Gastrocnemius medialis (tissue), 4 donors: ENCODE measurements around the gene GTSF1L. TPM values are rescaled to one million over a fixed set of nuclear protein-coding genes. Genes with fewer than 3 reads are reported as not detected.

ENCODE experiments used
- ATAC-seq, 2 donors: fragments of 150-250 bp; one replicate each; pipeline ENCODE4 v1.9.1; 2016
- DNase-seq, 2 donors: peaks; one replicate each; pipeline ENCODE4 v3.0.0-alpha.2; 2019
- H3K27ac ChIP-seq, 4 donors: fragments of 200-600 bp; sonication (generic); 1 replicate in 1 of 4; 2 replicates in 3 of 4; pipeline ENCODE4 v1.5.1; 2016 to 2018; ENCODE audit warnings: mild to moderate bottlenecking in 2 of 4, moderate library complexity in 1 of 4
- H3K27me3 ChIP-seq, 3 donors: fragments of 200-600 bp; sonication (generic) in 2 of 3; 1 replicate in 1 of 3; 2 replicates in 2 of 3; pipeline versions ENCODE4 v1.5.1 to v1.6.0; 2016 to 2019; ENCODE audit warnings: mild to moderate bottlenecking in 1 of 3, moderate library complexity in 1 of 3
- H3K36me3 ChIP-seq, 2 donors: fragments of 200-600 bp; sonication (generic) in 1 of 2; one replicate each; pipeline ENCODE4 v1.5.1; 2017 to 2018
- H3K4me1 ChIP-seq, 2 donors: fragments of 200-600 bp; sonication (generic) in 1 of 2; one replicate each; pipeline ENCODE4 v1.5.1; 2016 to 2017; ENCODE audit warnings: mild to moderate bottlenecking in 2 of 2
- H3K4me3 ChIP-seq, 4 donors: fragments of 200-600 bp; sonication (generic) in 3 of 4; 1 replicate in 1 of 4; 2 replicates in 3 of 4; pipeline ENCODE4 v1.5.1; 2016 to 2019; ENCODE audit warnings: mild to moderate bottlenecking in 2 of 4
- H3K9me3 ChIP-seq, 3 donors: fragments of 200-600 bp; sonication (generic) in 2 of 3; 1 replicate in 1 of 3; 2 replicates in 2 of 3; pipeline ENCODE4 v1.5.1; 2016 to 2019
- CTCF ChIP-seq, 5 experiments: fragments of 450-650 bp in 3 of 5; fragments of 200-600 bp in 2 of 5; sonication (generic) in 2 of 5; IDR thresholded peaks in 4 of 5; conservative IDR thresholded peaks in 1 of 5; 1 replicate in 4 of 5; 2 replicates in 1 of 5; pipeline ENCODE4 v1.5.1; 2016 to 2019; ENCODE audit warnings: antibody characterized with exemption in 5 of 5, mild to moderate bottlenecking in 3 of 5, moderate library complexity in 3 of 5
- POLR2A ChIP-seq, 2 donors: fragments of 450-650 bp; IDR thresholded peaks; one replicate each; pipeline ENCODE4 v1.6.1; 2017; ENCODE audit warnings: antibody characterized with exemption in 2 of 2, mild to moderate bottlenecking in 2 of 2, moderate library complexity in 2 of 2
- in situ Hi-C, 4 donors: fragments of 200-750 bp; cut with MboI; loops; one replicate each; pipeline versions ENCODE4 v1.15.0 to v1.8.0; 2017; ENCODE audit warnings: low sequenced_read_pairs in 4 of 4
- intact Hi-C: fragments of 100-400 bp; cut with DNase I; formaldehyde crosslinking; loops from one replicate; pipeline ENCODE4 v1.15.1; 2023; ENCODE audit warnings: low total_unique reads
- total RNA-seq, 4 donors: library from RNA; depleted of rRNA; stranded (reverse); fragments of >200 nt; gene quantifications; one replicate each; pipeline versions ENCODE4 v1.1.0 to v1.2.3, GENCODE V29; 2016

Gene GTSF1L
- total RNA-seq, 4 donors from 2014 or later: not detected

DNA sequence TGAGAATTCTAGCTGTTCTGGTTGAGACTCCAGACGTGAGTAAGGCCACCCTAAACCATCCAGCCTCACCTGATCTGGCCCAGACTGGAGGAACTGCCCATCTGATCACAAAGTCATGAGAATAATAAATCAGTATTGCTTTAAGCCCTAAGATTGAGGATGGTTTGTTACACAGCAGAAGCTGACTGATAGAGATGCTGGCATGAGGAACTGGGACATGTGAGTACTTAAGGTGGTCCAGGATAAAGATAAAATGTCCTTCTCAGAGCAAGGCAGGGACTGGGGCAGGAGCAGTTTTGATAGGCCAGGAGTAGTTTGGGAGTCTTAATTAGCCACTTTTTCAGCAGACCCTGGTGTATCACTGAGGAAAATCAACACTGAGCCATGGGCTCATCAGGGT is 6.8 kb downstream of the GTSF1L start:
- intact Hi-C loops: no loop called here
- ATAC-seq: no peak

DNA sequence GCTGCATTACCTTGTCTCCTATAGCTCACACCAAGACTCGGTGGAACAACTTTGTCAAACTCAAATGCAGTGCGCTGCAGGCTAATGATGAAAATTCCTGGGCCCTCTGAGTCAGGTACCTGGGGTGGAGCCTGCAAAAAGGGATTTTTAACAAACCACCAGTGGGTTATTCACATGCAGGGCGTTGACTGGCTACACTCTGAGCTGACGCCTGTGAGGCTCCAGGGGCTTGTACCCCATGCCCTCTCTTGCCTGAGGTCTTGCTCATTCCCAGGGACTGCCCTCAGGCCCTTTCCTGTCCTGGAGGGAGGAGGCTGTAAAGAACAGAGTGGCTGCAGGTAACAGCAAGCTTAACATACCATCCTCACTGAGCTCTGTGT is 9.2 kb downstream of the GTSF1L start:
- TF ChIP-seq CTCF (IDR thresholded peaks at IDR 0.05 in 4 of 5, conservative IDR thresholded peaks at IDR 0.05 in 1 of 5) (no peak), POLR2A (IDR thresholded peaks at IDR 0.05) (no peak)
- intact Hi-C loops: no loop called here
- no peak overlapping the region for H3K27ac ChIP-seq
- DNase-seq: no peak
- no peak overlapping the region for H3K4me3 ChIP-seq
- no peaks in the 10 kb centered on the region for H3K4me1 ChIP-seq
- ATAC-seq: no peak
- in situ Hi-C loops: loop anchor here in 1 of 4 donors (25.0 kb wide), 1 partner anchor 95 kb away; no protein-coding TSS in a partner anchor
- H3K9me3 ChIP-seq: no peaks in the 10 kb centered on the region
- no peaks in the 10 kb centered on the region for H3K27me3 ChIP-seq
- H3K36me3 ChIP-seq: no peaks in the 10 kb centered on the region

More for the DNA sequence above, 6.8 kb downstream of the GTSF1L start:
- Histone ChIP-seq H3K4me3 (no peak overlapping the region), H3K27ac (no peak overlapping the region), H3K4me1 (no peaks in the 10 kb centered on the region), H3K36me3 (no peaks in the 10 kb centered on the region), H3K9me3 (no peaks in the 10 kb centered on the region), H3K27me3 (no peaks in the 10 kb centered on the region)
- in situ Hi-C loops: loop anchor here in 1 of 4 donors (25.0 kb wide), 1 partner anchor 92 kb away; no protein-coding TSS in a partner anchor
- no peak for DNase-seq
- TF ChIP-seq CTCF (IDR thresholded peaks at IDR 0.05 in 4 of 5, conservative IDR thresholded peaks at IDR 0.05 in 1 of 5): no peak
- TF ChIP-seq POLR2A (IDR thresholded peaks at IDR 0.05): no peak

- H3K27me3 ChIP-seq: no peaks in the 10 kb centered on the region
- in situ Hi-C loops (loop anchor here in 1 of 4 donors (25.0 kb wide), 1 partner anchor 95 kb away; no protein-coding TSS in a partner anchor), intact Hi-C loops (no loop called here)
- H3K4me1 ChIP-seq: no peaks in the 10 kb centered on the region
- H3K36me3 ChIP-seq: no peaks in the 10 kb centered on the region
- ATAC-seq: no peak
- H3K9me3 ChIP-seq: no peaks in the 10 kb centered on the region
- H3K4me3 ChIP-seq: no peak overlapping the region
- no peak for DNase-seq
- H3K27ac ChIP-seq: no peak overlapping the region
- TF ChIP-seq CTCF (IDR thresholded peaks at IDR 0.05 in 4 of 5, conservative IDR thresholded peaks at IDR 0.05 in 1 of 5): no peak
- TF ChIP-seq POLR2A (IDR thresholded peaks at IDR 0.05): no peak
Measured at GRCh38 chr20:43716757-43717615, 9.8 kb downstream of the GTSF1L start.

DNA sequence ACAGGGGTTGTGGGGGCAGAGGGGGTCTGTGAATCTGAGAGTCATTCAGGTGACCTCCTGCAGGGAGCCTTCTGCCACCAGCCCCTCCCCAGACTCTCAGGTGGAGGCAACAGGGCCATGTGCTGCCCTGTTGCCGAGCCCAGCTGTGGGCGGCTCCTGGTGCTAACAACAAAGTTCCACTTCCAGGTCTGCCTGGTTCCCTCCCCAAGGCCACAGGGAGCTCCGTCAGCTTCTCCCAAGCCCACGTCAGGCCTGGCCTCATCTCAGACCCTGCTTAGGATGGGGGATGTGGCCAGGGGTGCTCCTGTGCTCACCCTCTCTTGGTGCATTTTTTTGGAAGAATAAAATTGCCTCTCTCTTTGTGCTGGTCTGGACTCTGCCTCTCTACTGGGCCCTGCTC is 10.7 kb downstream of the GTSF1L start:
- in situ Hi-C loops (loop anchor here in 1 of 4 donors (25.0 kb wide), 1 partner anchor 96 kb away; no protein-coding TSS in a partner anchor), intact Hi-C loops (no loop called here)
- no peak for ATAC-seq
- no peaks in the 10 kb centered on the region for H3K4me1 ChIP-seq
- H3K27ac ChIP-seq: no peak overlapping the region
- H3K4me3 ChIP-seq: no peak overlapping the region
- DNase-seq: no peak
- no peaks in the 10 kb centered on the region for H3K36me3 ChIP-seq
- no peak for TF ChIP-seq POLR2A (IDR thresholded peaks at IDR 0.05)
- no peak for TF ChIP-seq CTCF (IDR thresholded peaks at IDR 0.05 in 4 of 5, conservative IDR thresholded peaks at IDR 0.05 in 1 of 5)
- no peaks in the 10 kb centered on the region for H3K9me3 ChIP-seq
- no peaks in the 10 kb centered on the region for H3K27me3 ChIP-seq
